Tibial artery (tissue), 4 donors: ENCODE measurements around the gene SLC5A9.
A peak's percentile ranks its signal among the peaks of the same experiment; 100 is the strongest.
"Not testable (repeated sequence)": the region's sequence is repeated elsewhere in the genome, so short reads cannot be mapped to it uniquely, and the experiment has no call there.

Experiments used
- DNase-seq, 2 donors: peaks; one replicate each; pipeline ENCODE4 v3.0.0-alpha.2; 2019
- H3K27ac ChIP-seq, 2 donors: fragments of 200-600 bp; sonication (generic) in 1 of 2; 1 replicate in 1 of 2; 2 replicates in 1 of 2; pipeline ENCODE4 v1.5.1; 2018 to 2019; ENCODE audit warnings: mild to moderate bottlenecking in 1 of 2
- H3K27me3 ChIP-seq, 2 donors: fragments of 200-600 bp; sonication (generic) in 1 of 2; one replicate each; pipeline versions ENCODE4 v1.5.1 to v1.6.0; 2016 to 2019
- H3K36me3 ChIP-seq, 3 donors: fragments of 200-600 bp; sonication (generic) in 2 of 3; one replicate each; pipeline ENCODE4 v1.5.1; 2016 to 2019; ENCODE audit warnings: mild to moderate bottlenecking in 2 of 3
- H3K4me1 ChIP-seq, 4 donors: fragments of 200-600 bp; sonication (generic) in 2 of 4; 1 replicate in 3 of 4; 2 replicates in 1 of 4; pipeline ENCODE4 v1.5.1; 2016 to 2019
- H3K4me3 ChIP-seq, 2 donors: fragments of 200-600 bp; sonication (generic) in 1 of 2; 1 replicate in 1 of 2; 2 replicates in 1 of 2; pipeline ENCODE4 v1.5.1; 2018 to 2019; ENCODE audit warnings: mild to moderate bottlenecking in 2 of 2
- H3K9me3 ChIP-seq, 3 donors: fragments of 200-600 bp; sonication (generic) in 1 of 3; one replicate each; pipeline ENCODE4 v1.5.1; 2016 to 2019
- intact Hi-C: fragments of 100-400 bp; cut with DNase I; formaldehyde crosslinking; loops from one replicate; pipeline ENCODE4 v1.15.0; 2023; ENCODE audit warnings: low total_unique reads
- TF ChIP-seq, protein P1 (sequence below), 2 experiments: fragments of 200-600 bp in 1 of 2; fragments of 450-650 bp in 1 of 2; IDR thresholded peaks; one replicate each; pipeline ENCODE4 v1.5.1; 2017 to 2019; ENCODE audit warnings: antibody characterized with exemption in 2 of 2, mild to moderate bottlenecking in 1 of 2, moderate library complexity in 1 of 2

The SLC5A9 gene

DNA sequence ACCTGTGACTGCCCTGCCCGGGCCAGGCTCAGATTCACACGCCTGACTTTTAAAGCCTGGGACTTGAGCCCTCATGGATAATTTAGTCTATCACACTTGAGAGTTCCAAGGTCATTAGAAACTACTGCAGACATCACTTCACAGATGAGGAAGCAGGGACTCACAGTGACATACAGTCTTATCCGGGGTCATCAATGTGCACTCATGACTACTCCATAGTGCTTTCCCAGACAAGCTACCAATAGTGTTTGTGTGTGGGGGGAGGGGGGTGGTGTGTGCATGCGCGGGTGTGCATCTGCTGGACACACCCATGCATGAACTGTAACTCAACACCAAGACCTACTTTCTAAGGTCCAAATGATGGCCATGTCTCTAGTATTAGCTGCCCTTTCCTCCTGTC, 16.1 kb upstream of the SLC5A9 start:
- no peak overlapping the region for H3K4me3 ChIP-seq
- no peak for DNase-seq
- intact Hi-C loops: no loop called here
- no peaks in the 10 kb centered on the region for H3K36me3 ChIP-seq
- H3K27ac ChIP-seq: no peak overlapping the region
- no peaks in the 10 kb centered on the region for H3K27me3 ChIP-seq
- H3K9me3 ChIP-seq: no peaks in the 10 kb centered on the region
- TF ChIP-seq, protein P1, sequence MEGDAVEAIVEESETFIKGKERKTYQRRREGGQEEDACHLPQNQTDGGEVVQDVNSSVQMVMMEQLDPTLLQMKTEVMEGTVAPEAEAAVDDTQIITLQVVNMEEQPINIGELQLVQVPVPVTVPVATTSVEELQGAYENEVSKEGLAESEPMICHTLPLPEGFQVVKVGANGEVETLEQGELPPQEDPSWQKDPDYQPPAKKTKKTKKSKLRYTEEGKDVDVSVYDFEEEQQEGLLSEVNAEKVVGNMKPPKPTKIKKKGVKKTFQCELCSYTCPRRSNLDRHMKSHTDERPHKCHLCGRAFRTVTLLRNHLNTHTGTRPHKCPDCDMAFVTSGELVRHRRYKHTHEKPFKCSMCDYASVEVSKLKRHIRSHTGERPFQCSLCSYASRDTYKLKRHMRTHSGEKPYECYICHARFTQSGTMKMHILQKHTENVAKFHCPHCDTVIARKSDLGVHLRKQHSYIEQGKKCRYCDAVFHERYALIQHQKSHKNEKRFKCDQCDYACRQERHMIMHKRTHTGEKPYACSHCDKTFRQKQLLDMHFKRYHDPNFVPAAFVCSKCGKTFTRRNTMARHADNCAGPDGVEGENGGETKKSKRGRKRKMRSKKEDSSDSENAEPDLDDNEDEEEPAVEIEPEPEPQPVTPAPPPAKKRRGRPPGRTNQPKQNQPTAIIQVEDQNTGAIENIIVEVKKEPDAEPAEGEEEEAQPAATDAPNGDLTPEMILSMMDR (IDR thresholded peaks at IDR 0.05): no peak
- H3K4me1 ChIP-seq: peaks cover 0 to 12% (median 8%) of the 10 kb centered on the region in 4 donors

DNA sequence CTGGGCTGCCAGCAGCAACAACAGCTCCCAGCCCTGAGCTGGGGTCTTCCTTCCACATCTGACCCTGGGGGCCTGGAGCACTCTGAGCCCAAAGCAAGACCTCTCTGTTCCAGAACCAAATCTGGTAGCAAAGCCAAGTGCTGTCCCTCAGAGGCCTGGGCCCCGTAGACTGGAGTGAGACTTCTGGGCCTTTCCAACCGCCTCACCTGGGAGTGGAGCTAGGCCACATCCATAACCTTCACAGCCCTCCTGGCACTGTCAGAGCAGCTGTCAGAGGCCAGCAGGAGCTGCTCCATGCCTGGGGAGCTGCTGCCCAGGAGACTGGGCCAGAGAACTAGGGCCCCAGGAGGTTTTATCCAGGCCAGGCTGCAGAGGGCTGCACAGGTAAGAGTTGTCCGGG, 15.4 kb upstream of the SLC5A9 start:
- H3K9me3 ChIP-seq: no peaks in the 10 kb centered on the region
- H3K36me3 ChIP-seq: no peaks in the 10 kb centered on the region
- DNase-seq: no peak
- H3K4me1 ChIP-seq: peaks cover 0 to 8% (median 7%) of the 10 kb centered on the region in 4 donors
- no peaks in the 10 kb centered on the region for H3K27me3 ChIP-seq
- no peak overlapping the region for H3K4me3 ChIP-seq
- intact Hi-C loops: no loop called here
- TF ChIP-seq, protein P1 (IDR thresholded peaks at IDR 0.05): no peak
- no peak overlapping the region for H3K27ac ChIP-seq

DNA sequence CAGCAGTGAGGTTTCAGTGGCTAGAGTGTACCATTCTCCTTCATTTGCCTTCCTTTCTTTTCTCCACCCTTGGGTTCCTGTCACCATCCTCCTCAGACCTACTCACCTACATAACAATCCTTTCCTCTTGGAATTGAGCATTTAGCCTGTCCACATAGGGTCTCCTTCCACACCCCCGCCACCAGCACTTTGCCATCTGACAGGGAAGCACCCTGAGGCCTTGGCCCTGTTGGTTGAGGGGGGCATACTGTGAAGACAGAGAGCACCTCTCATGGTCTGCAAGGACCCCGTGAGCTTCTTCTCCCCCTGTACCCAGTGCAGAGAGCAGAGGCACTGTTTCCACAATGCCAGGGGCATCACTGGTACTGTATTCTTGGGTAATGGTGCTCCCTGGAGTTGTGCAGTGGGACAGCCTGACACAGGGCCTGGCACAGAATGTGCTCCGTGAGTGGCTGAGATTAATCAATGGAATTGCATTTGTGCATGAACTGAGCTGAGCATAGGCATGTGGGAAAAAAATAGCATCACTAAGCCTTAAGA, 14.9 kb upstream of the SLC5A9 start:
- Histone ChIP-seq H3K27me3 (no peaks in the 10 kb centered on the region), H3K4me3 (no peak overlapping the region), H3K9me3 (no peaks in the 10 kb centered on the region), H3K36me3 (no peaks in the 10 kb centered on the region), H3K27ac (no peak overlapping the region), H3K4me1 (peaks cover 0 to 3% (median 2%) of the 10 kb centered on the region in 4 donors)
- intact Hi-C loops: no loop called here
- DNase-seq: no peak
- TF ChIP-seq, protein P1 (IDR thresholded peaks at IDR 0.05): no peak

DNA sequence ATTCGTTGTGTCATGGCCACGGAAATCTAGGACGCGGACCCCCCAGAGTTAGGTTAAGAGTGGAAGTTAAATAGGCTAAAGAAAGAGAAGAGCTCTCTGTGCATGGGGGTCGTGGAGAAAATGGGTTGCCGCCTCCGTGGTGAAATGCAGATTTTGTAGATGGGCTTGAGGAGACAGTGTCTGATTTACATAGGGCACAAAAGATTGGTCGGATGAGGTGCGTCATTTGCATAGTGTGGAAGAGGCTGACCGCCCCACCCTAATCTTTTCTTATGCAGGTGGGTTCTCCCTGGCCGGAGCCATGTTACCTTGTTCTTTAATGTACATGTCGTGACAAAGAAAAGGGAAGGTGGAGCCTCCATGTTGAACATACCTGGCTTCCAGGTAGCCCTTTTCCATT, 14.3 kb upstream of the SLC5A9 start:
- H3K4me1 ChIP-seq: no peaks in the 10 kb centered on the region
- no peaks in the 10 kb centered on the region for H3K9me3 ChIP-seq
- DNase-seq: no peak
- TF ChIP-seq, protein P1 (IDR thresholded peaks at IDR 0.05): no peak
- H3K4me3 ChIP-seq: no peak overlapping the region
- H3K27ac ChIP-seq: no peak overlapping the region
- intact Hi-C loops: no loop called here
- H3K36me3 ChIP-seq: no peaks in the 10 kb centered on the region
- H3K27me3 ChIP-seq: no peaks in the 10 kb centered on the region

DNA sequence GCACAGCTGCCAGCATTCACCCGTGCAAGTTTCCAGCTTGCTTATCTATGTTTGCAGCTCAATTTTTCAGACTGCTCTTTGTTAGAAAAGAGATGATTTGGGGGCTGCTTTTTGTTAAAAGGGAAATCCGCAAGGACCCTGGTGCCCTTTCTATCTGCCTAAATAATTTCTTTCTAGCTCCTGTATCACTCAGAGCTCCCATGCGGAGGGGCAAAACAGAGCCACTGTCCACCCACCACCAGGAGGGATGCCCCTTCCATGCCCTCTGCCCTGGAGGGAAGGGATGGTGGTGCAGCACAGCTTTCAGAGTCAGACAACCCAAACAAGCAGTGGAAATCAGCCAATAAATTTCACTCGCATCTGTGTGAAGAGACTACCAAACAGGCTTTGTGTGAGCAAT, 13.9 kb upstream of the SLC5A9 start:
- Histone ChIP-seq H3K4me3 (no peak overlapping the region), H3K4me1 (no peaks in the 10 kb centered on the region), H3K27ac (no peak overlapping the region), H3K9me3 (no peaks in the 10 kb centered on the region), H3K27me3 (no peaks in the 10 kb centered on the region), H3K36me3 (no peaks in the 10 kb centered on the region)
- TF ChIP-seq, protein P1 (IDR thresholded peaks at IDR 0.05): no peak
- intact Hi-C loops: no loop called here
- no peak for DNase-seq

DNA sequence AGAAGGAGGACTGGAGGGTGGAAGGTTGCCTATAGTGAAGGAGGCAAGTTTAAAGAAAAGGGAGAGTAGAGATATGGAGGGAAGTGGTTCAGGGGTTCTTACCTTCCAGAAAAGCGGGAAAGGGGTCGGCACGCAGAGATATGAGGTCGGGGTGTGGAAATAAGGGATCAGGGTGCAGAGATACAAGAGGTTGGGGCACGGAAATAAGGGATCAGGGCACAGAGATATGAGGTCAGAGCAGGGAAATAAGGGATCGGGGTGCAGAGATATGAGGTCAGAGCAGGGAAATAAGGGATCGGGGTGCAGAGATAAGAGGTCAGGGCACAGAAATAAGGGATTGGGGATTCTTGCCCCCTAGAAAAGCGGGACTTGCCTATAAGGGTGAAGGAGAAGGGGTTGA, 9.1 kb upstream of the SLC5A9 start:
- H3K27me3 ChIP-seq, H3K9me3 ChIP-seq, H3K4me3 ChIP-seq, H3K36me3 ChIP-seq, H3K27ac ChIP-seq, DNase-seq, intact Hi-C loops: not testable (repeated sequence)
- peaks cover 0 to 23% (median 13%) of the 10 kb centered on the region in 4 donors for H3K4me1 ChIP-seq

DNA sequence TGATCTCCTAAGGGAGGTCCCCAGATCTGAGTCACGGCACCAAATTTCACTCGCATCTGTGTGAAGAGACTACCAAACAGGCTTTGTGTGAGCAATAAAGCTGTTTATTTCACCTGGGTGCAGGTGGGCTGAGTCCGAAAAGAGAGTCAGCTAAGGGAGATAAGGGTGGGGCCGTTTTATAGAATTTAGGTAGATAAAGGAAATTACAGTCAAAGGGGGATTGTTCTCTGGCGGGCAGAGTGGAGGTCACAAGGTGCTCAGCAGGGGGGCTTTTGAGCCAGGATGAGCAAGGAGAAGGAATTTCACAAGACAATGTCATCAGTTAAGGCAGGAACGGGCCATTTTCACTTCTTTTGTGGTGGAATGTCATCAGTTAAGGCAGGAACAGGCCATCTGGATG, 8.2 kb upstream of the SLC5A9 start:
- Histone ChIP-seq H3K27ac (peak overlapping the region; percentile 44 to 68), H3K4me1 (peaks cover 0 to 23% (median 14%) of the 10 kb centered on the region in 4 donors)
- intact Hi-C loops, DNase-seq, H3K4me3 ChIP-seq, H3K9me3 ChIP-seq, H3K36me3 ChIP-seq, H3K27me3 ChIP-seq: not testable (repeated sequence)
